ENCODE data around the gene BNC1. TPM values are rescaled to one million over a fixed set of nuclear protein-coding genes. Genes with fewer than 3 reads are reported as not detected.

The BNC1 gene
- total RNA-seq, 1 donor from 2014 or later: 10.6 TPM

DNA sequence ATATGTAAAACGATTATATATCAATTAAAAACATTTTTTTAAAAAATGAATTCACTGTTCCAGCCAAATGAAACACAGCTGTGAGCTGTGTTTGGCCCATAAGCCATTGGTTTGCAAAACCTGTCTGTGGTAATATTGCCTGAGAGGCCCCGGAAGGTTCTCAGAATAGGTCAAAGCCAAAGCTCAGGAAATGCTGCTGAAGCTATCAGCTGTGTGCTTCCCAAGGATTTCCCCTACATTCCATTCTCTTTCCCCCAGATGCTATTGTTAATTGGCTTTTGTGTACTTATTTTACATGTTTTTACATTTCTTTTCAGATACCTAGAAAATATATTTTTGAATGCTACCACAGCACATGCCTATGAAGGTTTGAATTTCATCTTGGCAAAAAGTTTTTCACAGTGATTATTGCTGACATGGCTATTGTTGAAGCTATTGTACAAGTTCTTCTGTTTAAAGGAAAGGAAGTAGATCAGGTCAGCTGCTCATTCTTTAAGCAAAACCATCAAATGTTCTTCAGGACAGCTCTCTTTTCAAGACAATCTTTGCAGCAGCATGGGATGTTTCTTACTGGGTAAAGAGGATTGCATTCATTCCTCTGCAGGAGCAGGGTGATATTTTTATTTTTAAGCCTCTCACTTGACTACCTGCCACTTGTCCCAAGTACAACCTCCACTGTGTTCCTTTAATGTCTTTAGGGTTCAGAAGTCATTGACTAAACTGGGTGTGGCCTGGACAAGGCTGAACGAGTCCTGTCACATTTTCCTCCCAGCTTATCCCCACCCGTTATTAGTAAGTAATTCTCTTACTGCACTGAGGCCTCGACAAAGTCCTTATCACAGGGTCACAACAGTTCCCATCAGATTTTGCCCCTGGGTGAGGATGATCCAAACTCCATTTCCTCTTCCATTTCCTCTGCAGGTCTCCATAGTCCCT, 26.3 kb upstream of the BNC1 start:
- TF ChIP-seq, protein P1, sequence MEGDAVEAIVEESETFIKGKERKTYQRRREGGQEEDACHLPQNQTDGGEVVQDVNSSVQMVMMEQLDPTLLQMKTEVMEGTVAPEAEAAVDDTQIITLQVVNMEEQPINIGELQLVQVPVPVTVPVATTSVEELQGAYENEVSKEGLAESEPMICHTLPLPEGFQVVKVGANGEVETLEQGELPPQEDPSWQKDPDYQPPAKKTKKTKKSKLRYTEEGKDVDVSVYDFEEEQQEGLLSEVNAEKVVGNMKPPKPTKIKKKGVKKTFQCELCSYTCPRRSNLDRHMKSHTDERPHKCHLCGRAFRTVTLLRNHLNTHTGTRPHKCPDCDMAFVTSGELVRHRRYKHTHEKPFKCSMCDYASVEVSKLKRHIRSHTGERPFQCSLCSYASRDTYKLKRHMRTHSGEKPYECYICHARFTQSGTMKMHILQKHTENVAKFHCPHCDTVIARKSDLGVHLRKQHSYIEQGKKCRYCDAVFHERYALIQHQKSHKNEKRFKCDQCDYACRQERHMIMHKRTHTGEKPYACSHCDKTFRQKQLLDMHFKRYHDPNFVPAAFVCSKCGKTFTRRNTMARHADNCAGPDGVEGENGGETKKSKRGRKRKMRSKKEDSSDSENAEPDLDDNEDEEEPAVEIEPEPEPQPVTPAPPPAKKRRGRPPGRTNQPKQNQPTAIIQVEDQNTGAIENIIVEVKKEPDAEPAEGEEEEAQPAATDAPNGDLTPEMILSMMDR (conservative IDR thresholded peaks at IDR 0.05; ENCODE audit: low read depth, low read length): no peak
- no peak overlapping the region for H3K4me3 ChIP-seq (ENCODE audit: low read depth, low read length)
- no peak for DNase-seq (ENCODE audit: low read depth)

DNA sequence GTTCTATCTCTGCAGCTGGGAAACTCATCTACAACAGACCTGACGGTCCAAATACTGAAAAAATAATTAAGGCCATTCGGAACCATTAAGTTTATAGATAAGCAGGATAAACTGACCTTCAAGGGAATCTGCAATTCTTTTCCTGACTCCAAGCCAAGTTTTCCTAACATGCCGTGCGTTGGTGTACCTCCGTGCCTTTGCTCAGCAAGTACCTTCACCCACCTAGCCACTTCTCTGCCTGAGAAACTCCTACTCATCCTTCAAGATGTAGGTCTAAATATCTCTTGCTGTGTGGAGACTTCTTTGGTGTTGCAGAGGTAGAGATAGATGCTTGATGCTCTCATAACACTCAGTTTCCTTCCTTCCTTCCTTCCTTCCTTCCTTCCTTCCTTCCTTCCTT, 24.2 kb upstream of the BNC1 start:
- TF ChIP-seq, protein P1 (conservative IDR thresholded peaks at IDR 0.05; ENCODE audit: low read depth, low read length): no peak
- DNase-seq (ENCODE audit: low read depth): no peak
- no peak overlapping the region for H3K4me3 ChIP-seq (ENCODE audit: low read depth, low read length)

DNA sequence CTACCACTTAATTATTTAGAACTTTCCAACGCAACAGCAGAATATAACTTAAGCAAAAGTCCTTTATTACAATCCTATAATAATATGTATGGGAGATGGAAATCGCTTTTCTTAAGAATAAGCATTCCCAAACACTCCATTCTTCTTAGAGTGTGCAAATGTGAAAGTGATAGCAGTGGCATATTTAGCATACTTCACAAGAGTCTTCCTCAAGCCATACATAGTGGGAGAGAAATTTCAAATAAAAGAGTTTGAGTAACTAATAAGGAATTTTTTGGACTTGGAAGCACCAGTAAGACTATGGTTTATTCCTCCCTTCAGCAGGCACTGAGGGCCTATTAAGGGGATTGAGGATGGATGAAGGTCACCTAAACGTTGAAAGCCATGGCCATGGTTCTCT, 22.1 kb upstream of the BNC1 start:
- DNase-seq (ENCODE audit: low read depth): no peak
- TF ChIP-seq, protein P1 (conservative IDR thresholded peaks at IDR 0.05; ENCODE audit: low read depth, low read length): no peak
- H3K4me3 ChIP-seq (ENCODE audit: low read depth, low read length): no peak overlapping the region

DNA sequence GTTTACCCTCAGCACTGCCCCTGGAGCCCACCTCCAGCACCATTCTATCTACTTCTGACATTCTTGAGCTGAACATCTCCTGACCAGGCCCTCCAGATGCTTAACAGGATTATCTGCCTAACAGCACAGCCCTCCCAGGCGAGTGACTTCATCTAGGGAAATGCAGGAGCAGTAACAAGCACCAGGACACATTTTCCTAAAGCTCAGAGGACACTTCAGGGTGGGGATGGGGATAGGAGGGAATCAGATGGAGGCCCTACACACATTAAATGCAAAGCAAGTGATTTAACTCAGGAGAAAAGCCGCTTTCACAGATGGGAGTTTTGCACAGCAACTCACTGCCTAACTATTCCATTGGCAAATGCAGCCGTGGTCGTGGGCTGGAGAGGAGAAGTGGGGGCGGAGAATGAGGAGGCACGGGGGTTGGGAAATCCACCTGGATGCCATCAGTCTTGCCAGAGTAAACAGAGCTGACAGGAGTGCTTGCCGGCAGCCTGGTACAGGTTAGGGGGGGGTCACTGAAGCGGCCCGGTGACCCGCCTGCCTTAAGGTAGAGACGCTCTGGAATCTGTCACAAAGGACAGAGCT, 21.3 kb upstream of the BNC1 start:
- H3K4me3 ChIP-seq (ENCODE audit: low read depth, low read length): no peak overlapping the region
- TF ChIP-seq, protein P1 (conservative IDR thresholded peaks at IDR 0.05; ENCODE audit: low read depth, low read length): no peak
- no peak for DNase-seq (ENCODE audit: low read depth)

DNA sequence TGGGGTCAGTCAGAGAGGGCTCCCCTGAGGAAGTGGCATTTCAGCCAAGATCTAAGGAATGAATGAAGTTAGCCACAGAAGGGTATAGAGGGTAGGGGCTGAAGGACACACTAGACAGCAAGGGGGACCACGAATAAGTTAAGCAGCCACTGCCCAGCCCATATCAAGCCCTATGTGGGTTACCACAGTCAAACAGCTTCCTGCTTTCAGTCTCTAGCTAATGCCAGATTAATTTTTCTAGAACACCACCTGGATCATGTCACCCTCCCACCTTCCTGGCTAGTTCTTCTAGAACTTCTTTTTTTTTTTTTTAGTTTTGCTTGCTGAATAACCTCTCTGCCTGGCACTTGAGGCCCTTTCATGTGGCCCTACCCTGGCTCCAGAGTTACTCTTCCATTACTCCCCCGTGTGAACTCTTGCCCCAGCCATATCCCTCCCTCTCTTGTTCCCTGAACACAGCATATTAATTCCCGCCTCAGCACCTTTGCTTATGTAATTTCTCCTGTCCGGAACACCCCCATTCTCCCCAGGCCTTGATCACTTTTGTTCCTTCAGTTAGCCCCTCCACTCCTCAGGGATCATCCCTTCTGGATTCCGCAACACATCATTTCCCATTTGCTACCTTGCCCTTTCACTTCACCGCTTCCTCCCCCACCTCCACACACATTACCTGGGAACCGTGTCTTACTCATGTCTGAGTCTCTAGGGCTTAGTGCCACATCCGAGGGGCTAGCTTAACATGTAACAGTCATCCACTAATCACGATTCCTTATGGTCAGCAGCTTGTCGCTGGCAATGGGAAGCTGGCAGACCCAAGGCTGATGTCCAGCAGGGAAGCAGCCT, 20.6 kb upstream of the BNC1 start:
- TF ChIP-seq, protein P1 (conservative IDR thresholded peaks at IDR 0.05; ENCODE audit: low read depth, low read length): no peak
- no peak overlapping the region for H3K4me3 ChIP-seq (ENCODE audit: low read depth, low read length)
- no peak for DNase-seq (ENCODE audit: low read depth)

DNA sequence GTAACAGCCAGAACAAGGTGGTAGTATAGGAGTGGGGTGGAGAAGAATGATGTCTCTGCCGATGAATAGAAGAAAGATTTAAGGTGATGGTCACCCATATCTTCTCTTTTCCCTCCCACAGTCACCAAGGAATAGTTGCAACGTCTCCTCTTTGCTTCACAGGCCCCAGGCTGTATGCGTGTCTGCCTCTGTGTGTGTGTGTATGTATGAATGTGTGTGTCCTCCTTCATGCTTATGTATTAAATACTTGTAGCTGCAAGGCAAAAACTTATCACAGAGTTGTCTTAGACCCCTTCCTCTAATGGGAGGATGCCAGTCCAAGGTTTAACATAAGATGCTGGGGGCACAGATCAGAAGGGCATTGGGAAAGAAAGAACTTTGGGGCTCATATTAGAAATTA, 19.1 kb upstream of the BNC1 start:
- no peak overlapping the region for H3K4me3 ChIP-seq (ENCODE audit: low read depth, low read length)
- TF ChIP-seq, protein P1 (conservative IDR thresholded peaks at IDR 0.05; ENCODE audit: low read depth, low read length): no peak
- DNase-seq (ENCODE audit: low read depth): no peak

All from epithelial cell of proximal tubule (primary cell).